Thyroid gland (tissue), 4 donors: Measurements from ENCODE around the gene PNMA5.

ENCODE experiments used
- POLR2A ChIP-seq, 2 donors: fragments of 450-650 bp; IDR thresholded peaks; one replicate each; pipeline ENCODE4 v1.6.1; 2017; ENCODE audit warnings: antibody characterized with exemption in 2 of 2, mild to moderate bottlenecking in 2 of 2, moderate library complexity in 1 of 2
- TF ChIP-seq, protein P1 (sequence below), 6 experiments: fragments of 200-600 bp in 3 of 6; fragments of 450-650 bp in 3 of 6; sonication (generic) in 3 of 6; IDR thresholded peaks; one replicate each; pipeline ENCODE4 v1.5.1; 2016 to 2019; ENCODE audit warnings: antibody characterized with exemption in 6 of 6, mild to moderate bottlenecking in 2 of 6, inconsistent platforms in 1 of 6, moderate library complexity in 1 of 6

- TF ChIP-seq, protein P1, sequence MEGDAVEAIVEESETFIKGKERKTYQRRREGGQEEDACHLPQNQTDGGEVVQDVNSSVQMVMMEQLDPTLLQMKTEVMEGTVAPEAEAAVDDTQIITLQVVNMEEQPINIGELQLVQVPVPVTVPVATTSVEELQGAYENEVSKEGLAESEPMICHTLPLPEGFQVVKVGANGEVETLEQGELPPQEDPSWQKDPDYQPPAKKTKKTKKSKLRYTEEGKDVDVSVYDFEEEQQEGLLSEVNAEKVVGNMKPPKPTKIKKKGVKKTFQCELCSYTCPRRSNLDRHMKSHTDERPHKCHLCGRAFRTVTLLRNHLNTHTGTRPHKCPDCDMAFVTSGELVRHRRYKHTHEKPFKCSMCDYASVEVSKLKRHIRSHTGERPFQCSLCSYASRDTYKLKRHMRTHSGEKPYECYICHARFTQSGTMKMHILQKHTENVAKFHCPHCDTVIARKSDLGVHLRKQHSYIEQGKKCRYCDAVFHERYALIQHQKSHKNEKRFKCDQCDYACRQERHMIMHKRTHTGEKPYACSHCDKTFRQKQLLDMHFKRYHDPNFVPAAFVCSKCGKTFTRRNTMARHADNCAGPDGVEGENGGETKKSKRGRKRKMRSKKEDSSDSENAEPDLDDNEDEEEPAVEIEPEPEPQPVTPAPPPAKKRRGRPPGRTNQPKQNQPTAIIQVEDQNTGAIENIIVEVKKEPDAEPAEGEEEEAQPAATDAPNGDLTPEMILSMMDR (IDR thresholded peaks at IDR 0.05), result no peak
- no peak for TF ChIP-seq POLR2A (IDR thresholded peaks at IDR 0.05)
These were observed 36.0 kb upstream of the PNMA5 start for GRCh38 chrX:153029875-153030274.
